MCF 10A (cell line): ENCODE measurements around the gene VWA5B1. TPM values are rescaled to one million over a fixed set of nuclear protein-coding genes. Genes with fewer than 3 reads are reported as not detected.

ENCODE experiments used
- BruUV-seq: library from RNA; stranded (reverse); fragments of 400-500 nt; replicated peaks from 2 replicates; lab custom pipeline; 2021; lab: Mats Ljungman, UMichigan
- CTCF ChIA-PET: fragments of 300-600 bp; sonication (Branson Sonifier 250); formaldehyde crosslinking; extraction: SDS; loops from one replicate; lab custom pipeline; 2021; ENCODE audit warnings: antibody characterized with exemption, inconsistent platforms; lab: Yijun Ruan, JAX
- POLR2A ChIA-PET: fragments of 300-600, 350-650 bp; sonication (Branson Sonifier 250); formaldehyde crosslinking; extraction: SDS; loops from one replicate; lab custom pipeline; 2020; ENCODE audit warnings: antibody characterized with exemption, inconsistent platforms; lab: Yijun Ruan, JAX
- DNase-seq: peaks from one replicate; pipeline ENCODE4 v3.0.0-alpha.2; 2018; ENCODE audit not compliant: unreplicated experiment
- H3K27ac Mint-ChIP-seq: one replicate; pipeline ENCODE4 v1.8.0; 2022; ENCODE audit warnings: mild to moderate bottlenecking, low read depth, mixed read lengths; ENCODE audit not compliant: unreplicated experiment
- H3K27me3 Mint-ChIP-seq: one replicate; pipeline ENCODE4 v1.8.0; 2022; ENCODE audit warnings: mixed read lengths; ENCODE audit not compliant: insufficient read depth, unreplicated experiment
- H3K36me3 Mint-ChIP-seq: one replicate; pipeline ENCODE4 v1.8.0; 2022; ENCODE audit warnings: mild to moderate bottlenecking, moderate library complexity, mixed read lengths; ENCODE audit not compliant: insufficient read depth, unreplicated experiment
- H3K4me1 Mint-ChIP-seq: one replicate; pipeline ENCODE4 v1.8.0; 2022; ENCODE audit warnings: mixed read lengths; ENCODE audit not compliant: insufficient read depth, unreplicated experiment
- H3K4me3 Mint-ChIP-seq: one replicate; pipeline ENCODE4 v1.8.0; 2022; ENCODE audit warnings: mild to moderate bottlenecking, moderate library complexity, mixed read lengths; ENCODE audit not compliant: unreplicated experiment
- H3K9me3 Mint-ChIP-seq: one replicate; pipeline ENCODE4 v1.8.0; 2022; ENCODE audit warnings: mixed read lengths; ENCODE audit not compliant: unreplicated experiment
- CTCF ChIP-seq: fragments of 200-600 bp; IDR thresholded peaks from one replicate; pipeline ENCODE4 v1.8.0; 2022; ENCODE audit warnings: antibody characterized with exemption, mild to moderate bottlenecking; ENCODE audit not compliant: unreplicated experiment
- intact Hi-C: fragments of 100-400 bp; cut with micrococcal nuclease; formaldehyde crosslinking; loops from 2 replicates; pipeline ENCODE4 v1.14.1; 2022
- total RNA-seq: library from RNA; stranded (reverse); gene quantifications from 2 replicates; pipeline ENCODE4 v1.2.3, GENCODE V29; 2022

The VWA5B1 gene
- total RNA-seq, 1 experiment from 2014 or later, result not detected

GRCh38 chr1:20380616-20381035 lies 90.0 kb downstream of the VWA5B1 start:
- H3K27me3 Mint-ChIP-seq, result peaks cover 16% of the 10 kb centered on the region
- peaks cover 15% of the 10 kb centered on the region for H3K4me1 Mint-ChIP-seq
- intact Hi-C loops, result no loop called here
- H3K4me3 Mint-ChIP-seq, result no peak overlapping the region
- no TSS peak for BruUV-seq
- TF ChIP-seq CTCF, result no peak
- ChIA-PET CTCF (interaction anchor here (0.6 to 2.2 kb wide), 2 partner anchors 19 to 30 kb away, joined by 3 to 7 read pairs; no protein-coding TSS in a partner anchor), POLR2A (interaction anchor here (0.7 kb wide), 2 partner anchors 19 to 519 kb away, joined by 3 to 4 read pairs; no protein-coding TSS in a partner anchor)
- peak; percentile 39 for DNase-seq
- H3K9me3 Mint-ChIP-seq, result no peaks in the 10 kb centered on the region
- no peak overlapping the region for H3K27ac Mint-ChIP-seq
- no peaks in the 10 kb centered on the region for H3K36me3 Mint-ChIP-seq

DNA sequence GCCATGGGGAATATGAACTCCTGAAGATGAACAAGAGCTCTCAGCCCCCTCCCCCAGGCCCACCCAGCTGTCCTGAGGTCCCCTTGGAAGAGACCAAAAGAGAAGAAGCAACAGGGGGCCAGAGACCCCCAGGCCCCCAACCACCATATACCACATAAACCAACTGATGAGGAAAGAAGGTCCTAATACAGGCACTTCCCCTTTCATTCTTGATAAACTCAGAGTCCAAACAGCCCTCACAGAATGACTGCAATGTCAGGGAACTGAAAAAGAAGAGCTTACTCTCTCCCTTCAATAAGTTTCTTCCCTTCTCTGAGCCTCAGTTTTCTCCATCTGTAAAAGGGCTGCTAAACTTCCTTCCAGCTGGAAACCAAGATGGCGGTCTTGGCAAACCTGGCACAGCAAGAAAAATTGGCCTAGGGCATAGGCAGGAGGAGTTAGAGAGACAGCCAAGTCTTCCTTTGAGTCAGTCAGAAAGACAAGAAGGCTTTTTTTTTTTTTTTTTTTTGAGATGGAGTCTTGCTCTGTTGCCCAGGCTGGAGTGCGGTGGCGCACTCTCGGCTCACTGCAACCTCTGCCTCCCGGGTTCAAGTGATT lies 90.5 kb downstream of the VWA5B1 start:
- H3K9me3 Mint-ChIP-seq, result no peaks in the 10 kb centered on the region
- H3K4me3 Mint-ChIP-seq, result no peak overlapping the region
- no peaks in the 10 kb centered on the region for H3K36me3 Mint-ChIP-seq
- ChIA-PET POLR2A (interaction anchor here (0.7 kb wide), 1 partner anchor 518 kb away, joined by 4 read pairs; no protein-coding TSS in a partner anchor), CTCF (interaction anchor here (0.6 to 2.2 kb wide), 2 partner anchors 19 to 30 kb away, joined by 3 to 7 read pairs; no protein-coding TSS in a partner anchor)
- no peak overlapping the region for H3K27ac Mint-ChIP-seq
- H3K4me1 Mint-ChIP-seq, result peaks cover 10% of the 10 kb centered on the region
- H3K27me3 Mint-ChIP-seq, result peaks cover 21% of the 10 kb centered on the region
- no peak for DNase-seq
- no TSS peak for BruUV-seq
- TF ChIP-seq CTCF, result no peak
- intact Hi-C loops, result no loop called here

DNA sequence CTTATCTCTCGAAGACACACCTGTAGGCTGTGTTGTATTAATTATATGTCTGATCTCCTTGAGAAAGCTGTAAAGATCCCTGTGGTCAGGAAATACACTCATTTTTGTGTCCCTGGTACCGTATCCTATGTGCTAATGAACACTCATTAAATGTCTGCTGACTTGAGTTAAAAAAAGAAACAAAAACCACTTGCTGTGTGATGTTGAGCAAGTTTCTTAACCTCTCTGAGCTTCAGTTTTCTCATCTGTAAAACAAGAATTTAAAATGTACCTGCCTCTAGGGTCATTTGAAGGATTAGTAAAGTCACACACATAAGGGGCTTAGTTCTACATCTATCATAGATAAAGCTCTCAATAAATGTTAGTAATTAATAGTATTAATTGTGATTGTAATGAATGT lies 91.3 kb downstream of the VWA5B1 start:
- ChIA-PET CTCF (no interaction called here), POLR2A (no interaction called here)
- no TSS peak for BruUV-seq
- Mint-ChIP-seq H3K27me3 (peaks cover 30% of the 10 kb centered on the region), H3K4me3 (no peak overlapping the region), H3K9me3 (no peaks in the 10 kb centered on the region), H3K4me1 (peaks cover 9% of the 10 kb centered on the region), H3K27ac (no peak overlapping the region), H3K36me3 (no peaks in the 10 kb centered on the region)
- no peak for DNase-seq
- no peak for TF ChIP-seq CTCF
- intact Hi-C loops, result no loop called here

- Mint-ChIP-seq H3K27me3 (peaks cover 37% of the 10 kb centered on the region), H3K4me3 (no peak overlapping the region), H3K9me3 (no peaks in the 10 kb centered on the region), H3K36me3 (no peaks in the 10 kb centered on the region), H3K27ac (no peak overlapping the region), H3K4me1 (peaks cover 9% of the 10 kb centered on the region)
- CTCF ChIA-PET, result interaction anchor here (1.0 kb wide), 1 partner anchor 408 kb away, joined by 3 read pairs; no protein-coding TSS in a partner anchor
- POLR2A ChIA-PET, result interaction anchor here (0.7 kb wide), 1 partner anchor 59 kb away, joined by 3 read pairs; no protein-coding TSS in a partner anchor
- TF ChIP-seq CTCF, result no peak
- intact Hi-C loops, result no loop called here
- DNase-seq, result no peak
- no TSS peak for BruUV-seq
These were observed 92.0 kb downstream of the VWA5B1 start for GRCh38 chr1:20382711-20383110.
